ENCODE data around the gene NCAPD2. TPM values are rescaled to one million over a fixed set of nuclear protein-coding genes. Genes with fewer than 3 reads are reported as not detected.

The NCAPD2 gene
- total and polyA plus RNA-seq, 2 of the 4 experiments (the other 2 are of a cell fraction): 35.6 to 57.9 TPM

- no peak for TF ChIP-seq SMC3 (IDR thresholded peaks at IDR 0.05; ENCODE audit: low read depth, low read length)
- no peak for TF ChIP-seq POLR2A (IDR thresholded peaks at IDR 0.05; ENCODE audit: low read depth, low read length)
- TF ChIP-seq USF2 (IDR thresholded peaks at IDR 0.05; ENCODE audit: low read depth, low read length): no peak
- TF ChIP-seq FOS (IDR thresholded peaks at IDR 0.05; ENCODE audit: low read depth, low read length): no peak
- no peak for TF ChIP-seq MXI1 (IDR thresholded peaks at IDR 0.05; ENCODE audit: borderline replicate concordance, low read depth, low read length)
- TF ChIP-seq MAFK (IDR thresholded peaks at IDR 0.05; ENCODE audit: low read depth, low read length): no peak
- no peak for TF ChIP-seq RAD21 (IDR thresholded peaks at IDR 0.05; ENCODE audit: low read length)
- TF ChIP-seq NFE2L2 (IDR thresholded peaks at IDR 0.05; ENCODE audit: low read depth, low read length): no peak
- no peak for TF ChIP-seq MAZ (IDR thresholded peaks at IDR 0.05; ENCODE audit: borderline replicate concordance, low read depth, low read length)
- TF ChIP-seq CHD1 (IDR thresholded peaks at IDR 0.05; ENCODE audit: low read depth, low read length): no peak
- no peak for TF ChIP-seq RCOR1 (IDR thresholded peaks at IDR 0.05; ENCODE audit: insufficient replicate concordance, low read length)
- TF ChIP-seq BHLHE40 (IDR thresholded peaks at IDR 0.05; ENCODE audit: low read depth, low read length): no peak
- no peak for TF ChIP-seq RFX5 (IDR thresholded peaks at IDR 0.05; ENCODE audit: low read depth, low read length)
- no peak for TF ChIP-seq CTCF (conservative IDR thresholded peaks at IDR 0.05; ENCODE audit: low read depth, low read length)
- Histone ChIP-seq H2BK120ac (ENCODE audit: low read depth, low read length) (no peak overlapping the region), H4K5ac (ENCODE audit: low read depth, low read length) (no peak overlapping the region), H2BK5ac (ENCODE audit: low read depth, low read length, poor library complexity, severe bottlenecking) (no peak overlapping the region), H3K36me3 (ENCODE audit: control insufficient read depth, insufficient read depth, low read length) (peaks cover 45% of the 10 kb centered on the region), H4K20me1 (ENCODE audit: insufficient read depth, low read length) (peaks cover 6% of the 10 kb centered on the region), H4K91ac (ENCODE audit: insufficient read depth, low read depth, low read length) (no peak overlapping the region), H2BK15ac (ENCODE audit: low read depth, low read length) (no peak overlapping the region), H3K9ac (ENCODE audit: low read depth, low read length) (no peak overlapping the region), H3K27me3 (ENCODE audit: control insufficient read depth, insufficient read depth, low read length) (no peaks in the 10 kb centered on the region), H3K14ac (replicated peaks; ENCODE audit: low read depth, low read length) (no peak overlapping the region), H3K79me1 (ENCODE audit: low read depth in 1 of 2, low read length in 2 of 2) (peaks cover 17 to 49% of the 10 kb centered on the region in 2 experiments), H2AFZ (replicated peaks; ENCODE audit: low read length, poor library complexity) (no peak overlapping the region), H2AK5ac (ENCODE audit: low read depth, low read length) (no peak overlapping the region), H3K9me1 (ENCODE audit: insufficient read depth, low read length) (no peaks in the 10 kb centered on the region; the same call in 1 of the 2 replicates), H3K4me3 (ENCODE audit: insufficient read depth, low read depth, low read length) (no peak overlapping the region), H4K8ac (ENCODE audit: low read depth in 2 of 2, low read length in 2 of 2) (no peak overlapping the region), H2AK9ac (replicated peaks; ENCODE audit: low read depth, low read length, poor library complexity) (no peak overlapping the region), H3K4me1 (ENCODE audit: control insufficient read depth, insufficient read depth, low read length) (no peaks in the 10 kb centered on the region), H3K4ac (ENCODE audit: low read depth, low read length) (no peak overlapping the region), H3K27ac (ENCODE audit: insufficient read depth, low read length) (no peak overlapping the region), H3K18ac (ENCODE audit: low read depth, low read length) (no peak overlapping the region), H3K56ac (ENCODE audit: extremely low read depth, insufficient read depth, low read length) (no peak overlapping the region), H3K23ac (ENCODE audit: low read depth, low read length) (no peak overlapping the region), H3K9me3 (ENCODE audit: control insufficient read depth, insufficient read depth, low read length) (no peaks in the 10 kb centered on the region), H2BK20ac (ENCODE audit: low read depth, low read length) (no peak overlapping the region), H3K4me2 (ENCODE audit: low read depth, low read length) (no peak overlapping the region)
- 97% methylated on average over 6 of the region's 13 CpGs; no CpG with 5 or more reads in 1 of the 2 experiments for WGBS, 2 experiments (ENCODE audit: extremely low coverage in 2 of 2, insufficient read length in 1 of 2)
- no peak for DNase-seq
- no peak for ATAC-seq (ENCODE audit: low read depth)
- BruUV-seq (replicated peaks): no TSS peak
- dilution Hi-C loops (cut with HindIII; ENCODE audit: low sequenced_read_pairs, unreplicated experiment) (no loop called here), intact Hi-C loops (cut with micrococcal nuclease) (no loop called here), in situ Hi-C loops (cut with MboI; ENCODE audit: low sequenced_read_pairs) (no loop called here)
- ChIA-PET CTCF (no interaction called here), POLR2A (ENCODE audit: unreplicated experiment) (no interaction called here)
These were observed 66.8 kb downstream of the NCAPD2 start for GRCh38 chr12:6560501-6561205.
